ENCODE results near the gene MGAT1.
"Not testable (repeated sequence)": the region's sequence is repeated elsewhere in the genome, so short reads cannot be mapped to it uniquely, and the experiment has no call there.

MGAT1 gene

DNA sequence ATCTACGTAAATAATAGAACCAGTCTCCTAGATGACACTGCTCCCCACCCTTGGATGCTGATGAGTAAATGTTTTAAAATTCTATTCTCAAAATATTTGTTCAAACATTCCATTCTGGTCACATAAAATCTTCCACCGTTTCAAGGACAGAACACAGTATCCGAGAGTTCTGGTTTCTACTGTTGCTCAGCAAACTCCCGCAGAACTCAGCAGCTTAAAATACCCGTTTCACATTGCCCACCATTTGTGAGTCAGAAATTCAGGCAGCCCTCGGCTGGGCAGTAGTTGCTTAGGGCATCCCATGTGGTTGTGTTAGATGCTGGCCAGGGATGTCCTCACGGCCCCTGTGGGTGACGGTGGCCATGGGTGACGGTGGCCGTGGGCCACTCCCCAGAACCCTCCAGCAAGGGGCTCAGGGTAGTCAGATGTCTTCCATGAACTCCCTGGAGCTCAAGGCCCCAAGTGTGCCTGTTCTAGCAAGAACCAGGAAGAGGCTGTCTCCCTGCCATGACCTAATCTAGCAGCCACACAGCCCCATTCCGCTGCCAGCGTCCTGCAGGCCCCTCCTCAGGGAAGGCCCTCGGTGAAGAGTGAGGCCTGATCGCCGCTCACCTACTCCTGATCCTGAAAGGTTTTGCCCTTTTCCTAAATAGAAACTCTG is 17.4 kb downstream of the MGAT1 start:
- DNase-seq (ENCODE audit: low read depth) = no peak

DNA sequence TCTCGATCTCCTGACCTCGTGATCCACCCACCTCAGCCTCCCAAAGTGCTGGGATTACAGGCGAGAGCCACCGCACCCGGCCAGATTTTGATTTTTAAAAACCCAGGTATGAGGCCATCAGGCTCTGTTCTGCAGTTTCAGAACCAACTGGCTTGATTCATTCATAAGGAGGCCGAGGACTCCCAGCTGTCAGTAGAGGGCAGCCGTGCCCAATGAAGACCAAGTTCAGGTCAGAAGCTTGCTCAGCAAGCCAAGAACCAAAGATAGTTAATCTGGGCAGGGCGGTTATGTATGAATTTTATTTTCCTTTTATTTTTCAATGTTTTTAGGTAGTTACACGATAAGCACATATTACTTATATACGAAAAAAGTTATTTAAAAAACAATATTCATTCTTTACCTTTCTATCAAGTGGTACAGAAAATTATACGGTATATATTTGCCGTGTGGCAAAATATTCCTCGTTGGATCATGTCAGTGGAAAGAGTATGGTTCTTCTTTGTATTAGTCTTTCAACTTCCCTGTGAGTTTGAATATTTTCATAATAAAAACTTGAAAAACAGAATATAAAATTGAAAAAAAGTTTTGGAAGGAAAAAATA is 18.0 kb downstream of the MGAT1 start:
- DNase-seq (ENCODE audit: low read depth) = peak; percentile 52

DNA sequence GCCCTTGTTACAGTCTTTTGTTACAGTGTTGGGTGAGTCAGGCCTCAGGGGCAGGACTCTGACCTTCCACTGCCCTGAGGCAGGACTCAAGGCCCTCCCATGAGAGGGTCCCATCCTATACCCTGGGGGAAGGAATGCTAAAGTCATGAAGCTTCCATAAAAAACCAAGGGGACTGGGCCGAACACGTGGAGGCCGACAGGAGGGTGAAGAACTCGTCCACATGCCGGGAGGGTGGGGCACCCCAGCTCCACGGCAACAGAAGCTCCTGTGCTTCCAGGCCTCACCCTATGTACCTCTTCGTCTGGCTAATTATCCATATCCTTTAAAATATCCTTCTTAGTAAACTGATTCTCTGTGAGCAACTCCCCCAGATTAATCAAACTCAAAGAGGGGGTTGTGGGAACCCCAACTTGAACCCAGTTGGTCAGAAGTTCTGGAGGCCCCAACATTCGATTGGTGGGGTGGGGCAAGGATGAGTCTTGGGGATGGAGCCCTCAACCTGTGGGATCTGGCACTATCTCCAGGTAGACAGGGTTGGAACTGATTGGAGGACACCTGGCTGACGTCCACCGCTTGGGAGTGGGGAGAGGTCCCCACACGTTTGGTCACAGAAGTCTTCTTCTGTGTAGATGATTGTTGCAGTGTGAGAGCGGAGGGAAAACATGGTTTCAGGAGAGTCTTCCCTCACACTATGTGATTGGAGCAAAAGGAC is 19.1 kb downstream of the MGAT1 start:
- DNase-seq (ENCODE audit: low read depth) = no peak

DNA sequence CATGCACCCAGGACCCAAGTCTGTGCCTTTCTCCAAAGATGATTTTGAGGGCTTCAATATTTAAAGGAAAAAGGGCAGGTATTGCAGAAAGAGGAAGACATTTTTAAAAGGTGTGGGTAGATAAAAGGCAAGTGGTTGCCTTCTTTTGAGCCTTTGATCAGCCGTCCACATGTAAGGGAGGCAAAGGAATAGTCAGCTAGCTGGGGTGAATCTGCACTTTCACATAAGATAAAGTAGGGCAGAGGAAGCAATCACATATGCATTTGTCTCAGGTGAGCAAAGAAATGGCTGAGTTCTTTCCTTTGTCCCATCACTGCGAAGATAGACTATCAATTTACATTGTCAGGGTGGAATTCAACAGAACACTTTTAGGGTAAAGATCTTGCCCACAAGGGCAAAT is 19.9 kb downstream of the MGAT1 start:
- no peak for DNase-seq (ENCODE audit: low read depth)

DNA sequence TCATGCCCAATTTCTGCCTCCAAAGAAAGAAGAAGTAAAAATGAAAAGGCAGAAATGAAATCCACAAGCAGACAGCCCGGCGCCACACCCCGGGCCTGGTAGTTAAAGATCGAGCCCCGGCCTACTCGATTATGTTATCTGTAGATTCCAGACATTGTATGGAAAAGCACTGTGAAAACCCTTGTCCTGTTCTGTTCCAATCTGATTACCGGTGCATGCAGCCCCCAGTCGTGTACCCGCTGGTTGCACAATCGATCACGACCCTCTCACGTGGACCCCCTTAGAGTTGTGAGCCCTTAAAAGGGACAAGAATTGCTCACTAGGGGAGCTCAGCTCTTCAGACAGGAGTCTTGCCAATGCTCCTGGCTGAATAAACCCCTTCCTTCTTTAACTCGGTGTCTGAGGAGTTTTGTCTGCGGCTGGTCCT is 20.7 kb downstream of the MGAT1 start:
- not testable (repeated sequence) for DNase-seq (ENCODE audit: low read depth)

DNA sequence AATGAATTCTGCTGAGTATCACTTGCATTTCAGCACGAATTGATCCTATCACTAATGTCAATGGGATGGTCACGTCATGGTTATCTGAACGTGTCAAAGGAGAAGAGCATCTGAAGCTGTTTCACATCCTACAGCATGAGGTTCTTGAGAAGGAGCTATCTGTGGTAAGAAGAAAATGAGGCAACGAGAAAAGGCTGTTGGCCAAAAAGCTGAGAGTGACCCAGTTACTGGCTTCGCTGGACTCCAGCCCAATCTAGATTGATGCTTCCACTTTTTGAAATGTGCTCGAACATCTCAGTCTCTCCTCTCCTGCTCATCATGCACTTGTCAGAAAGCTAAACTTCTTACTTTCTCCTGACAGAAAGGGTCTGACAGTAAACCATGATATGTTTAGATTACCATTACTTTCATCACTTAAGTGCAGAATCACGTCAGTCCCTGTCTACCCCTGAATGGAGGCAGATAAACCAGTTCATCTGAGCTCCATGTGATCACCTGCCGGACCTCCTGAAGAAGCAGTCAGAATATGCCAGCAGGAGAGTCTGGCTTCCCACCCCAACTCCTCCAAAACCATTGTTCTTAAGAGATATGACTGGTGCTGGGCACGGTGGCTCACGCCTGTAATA is 22.5 kb downstream of the MGAT1 start:
- no peak for DNase-seq (ENCODE audit: low read depth)

DNA sequence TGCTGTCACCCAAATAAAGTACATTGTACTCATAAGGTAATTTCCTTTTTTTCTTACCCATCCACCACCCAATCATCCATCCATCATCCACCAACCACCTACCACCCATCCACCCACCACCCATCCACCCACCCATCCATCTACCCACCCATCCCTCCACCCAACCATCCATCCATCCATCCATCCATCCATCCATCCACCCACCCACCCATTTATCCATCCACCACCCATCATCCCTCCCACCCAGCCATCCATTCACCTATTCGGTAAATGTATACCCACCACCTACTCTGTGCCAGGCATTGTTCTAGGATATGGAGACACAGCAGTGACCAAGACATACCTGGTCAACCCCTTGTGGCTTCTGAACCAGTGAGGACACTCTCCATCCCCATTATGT is 25.1 kb downstream of the MGAT1 start:
- no peak for DNase-seq (ENCODE audit: low read depth)

DNA sequence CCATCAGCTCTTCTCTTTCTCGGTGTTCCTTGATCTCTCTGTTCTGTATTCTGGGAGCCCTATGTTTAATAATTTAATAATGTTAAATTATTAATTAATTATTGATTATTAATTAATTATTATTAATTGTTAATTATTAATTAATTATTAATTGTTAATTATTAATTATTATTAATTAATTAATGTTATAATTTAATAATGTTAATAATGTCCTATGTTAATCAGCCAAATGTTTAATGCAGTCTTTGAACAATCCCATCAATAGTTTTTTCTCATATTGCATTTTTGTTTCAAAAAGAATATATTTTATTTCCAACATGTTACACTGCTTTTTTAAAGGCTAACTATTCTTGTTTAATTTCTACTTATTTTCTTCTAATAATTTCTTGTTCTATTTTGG is 26.2 kb downstream of the MGAT1 start:
- DNase-seq (ENCODE audit: low read depth) = no peak

DNA sequence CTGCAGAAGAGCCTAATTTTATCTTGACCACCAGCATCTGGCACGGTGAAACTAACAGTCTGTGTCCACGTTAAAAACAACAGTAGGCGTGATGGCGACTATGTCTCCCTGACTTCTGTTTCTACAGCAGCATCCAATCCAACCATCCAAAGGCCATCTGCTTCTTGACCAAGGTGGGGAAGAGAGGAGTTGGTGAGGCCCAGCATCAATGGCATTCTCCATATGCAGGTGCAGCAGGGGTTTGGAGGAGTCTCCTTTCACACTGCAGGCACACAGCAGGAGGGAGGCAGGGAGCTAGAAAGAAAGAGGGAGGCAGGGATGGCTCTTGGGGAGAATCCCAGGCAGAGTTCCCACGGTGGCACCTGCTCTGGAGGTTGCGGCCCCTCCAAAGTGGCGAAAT is 27.0 kb downstream of the MGAT1 start:
- DNase-seq (ENCODE audit: low read depth) = no peak

DNA sequence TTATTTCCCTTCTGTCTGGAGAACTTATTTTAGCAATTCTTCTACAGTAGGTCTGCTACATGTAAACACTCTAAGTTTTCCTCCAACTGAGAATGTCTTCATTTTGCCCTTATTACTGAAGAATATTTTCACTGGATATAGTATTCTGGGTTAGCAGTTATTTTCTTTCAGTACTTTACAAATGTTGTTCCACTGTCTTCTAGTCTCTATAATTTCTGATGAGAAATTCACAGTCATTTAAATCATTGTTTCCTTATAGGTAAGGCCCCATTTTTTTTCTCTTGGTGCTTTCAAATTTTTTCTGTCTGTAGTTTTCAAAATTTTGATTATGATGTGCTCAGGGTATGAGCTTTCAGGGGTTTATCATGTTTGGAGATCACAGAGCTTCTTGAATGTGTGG is 30.8 kb downstream of the MGAT1 start:
- no peak for DNase-seq (ENCODE audit: low read depth)

DNA sequence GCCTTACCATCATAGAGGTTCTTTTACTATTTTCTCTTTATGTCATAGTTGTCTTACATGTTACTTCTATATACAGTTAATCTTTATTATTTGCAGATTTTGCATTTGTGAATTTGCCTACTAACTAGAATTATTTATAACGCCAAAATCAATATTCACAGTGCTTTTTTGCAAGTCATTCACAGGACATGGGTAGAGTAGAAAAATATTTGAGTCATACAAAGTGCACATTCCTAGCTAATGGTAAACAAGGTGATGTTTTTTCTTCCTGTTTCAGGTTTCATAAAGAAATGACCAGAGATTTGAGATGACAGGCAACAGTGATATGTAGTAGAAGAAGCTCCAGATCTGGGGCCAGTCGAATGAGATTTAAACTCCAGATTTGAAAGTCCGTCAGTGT is 32.8 kb downstream of the MGAT1 start:
- no peak for DNase-seq (ENCODE audit: low read depth)

DNA sequence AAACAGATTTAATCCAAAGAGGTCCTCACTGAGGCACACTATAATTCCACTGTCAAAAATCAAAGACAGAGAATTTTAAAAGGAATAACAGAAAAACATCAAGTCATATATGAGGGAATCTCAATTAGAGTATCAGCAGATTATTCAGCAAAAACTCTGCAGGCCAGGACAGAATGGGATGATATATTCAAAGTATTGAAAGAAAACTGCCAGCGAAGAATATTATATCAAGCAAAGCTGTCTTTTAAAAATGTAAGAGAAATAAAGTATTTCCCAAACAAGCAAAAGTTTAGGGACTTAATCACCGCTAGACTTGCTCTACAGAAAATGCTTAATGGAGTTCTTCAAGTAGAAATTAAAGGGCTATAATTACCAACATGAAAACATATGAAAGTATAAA is 47.0 kb downstream of the MGAT1 start:
- DNase-seq (ENCODE audit: low read depth) = no peak

DNA sequence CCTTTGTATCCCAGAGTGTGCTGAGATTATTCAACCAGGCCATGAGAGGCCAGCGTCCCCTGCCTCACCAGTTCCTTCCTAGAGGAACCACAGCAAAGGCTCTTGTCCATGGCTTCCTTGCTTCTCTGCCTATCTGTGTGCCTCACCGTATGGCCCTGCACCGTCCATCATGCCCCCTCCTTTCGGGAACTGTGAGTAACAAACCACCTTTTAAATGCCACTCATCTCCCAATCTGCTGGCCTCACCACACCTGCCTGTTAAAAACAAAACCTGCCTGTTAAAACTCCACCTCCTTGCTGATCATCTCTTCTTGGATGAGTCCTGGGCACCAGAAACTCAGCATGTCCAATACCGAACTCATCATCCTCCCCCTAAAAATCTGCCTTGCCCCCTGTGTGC is 58.4 kb downstream of the MGAT1 start:
- no peak for DNase-seq (ENCODE audit: low read depth)

DNA sequence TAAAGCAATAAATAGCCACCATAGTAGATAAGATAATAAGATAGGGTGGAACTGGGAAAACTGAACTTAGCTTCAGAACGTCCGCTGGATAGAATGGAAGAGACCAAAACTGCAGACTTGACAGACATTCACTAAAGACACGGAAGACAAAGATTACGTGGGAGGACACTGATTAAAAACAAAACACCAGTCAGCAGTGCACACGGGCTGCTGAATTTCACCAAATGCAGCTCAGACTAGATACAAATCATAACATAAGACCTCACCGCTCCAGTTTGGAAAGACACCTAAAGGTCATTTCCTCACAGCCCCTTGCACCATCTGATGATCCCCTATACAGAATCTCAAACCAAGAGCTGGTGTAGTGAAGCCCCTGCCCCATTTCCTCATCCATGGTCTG is 59.9 kb downstream of the MGAT1 start:
- DNase-seq (ENCODE audit: low read depth) = no peak

DNA sequence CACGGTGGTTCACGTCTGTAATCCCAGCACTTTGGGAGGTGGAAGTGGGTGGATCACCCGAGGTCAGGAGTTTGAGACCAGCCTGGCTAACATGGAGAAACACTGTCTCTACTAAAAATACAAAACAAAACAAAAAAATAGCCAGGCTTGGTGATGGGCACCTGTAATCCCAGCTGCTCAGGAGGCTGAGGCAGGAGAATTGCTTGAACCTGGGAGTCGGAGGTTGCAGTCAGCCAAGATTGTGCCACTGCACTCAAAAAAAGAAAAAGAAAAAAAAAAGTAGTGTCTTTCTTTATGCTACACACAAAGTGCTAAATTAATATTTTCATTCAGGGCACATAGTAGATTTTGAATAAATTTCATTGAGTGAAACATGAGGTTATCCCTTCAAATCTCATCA is 61.7 kb downstream of the MGAT1 start:
- not testable (repeated sequence) for DNase-seq (ENCODE audit: low read depth)

DNA sequence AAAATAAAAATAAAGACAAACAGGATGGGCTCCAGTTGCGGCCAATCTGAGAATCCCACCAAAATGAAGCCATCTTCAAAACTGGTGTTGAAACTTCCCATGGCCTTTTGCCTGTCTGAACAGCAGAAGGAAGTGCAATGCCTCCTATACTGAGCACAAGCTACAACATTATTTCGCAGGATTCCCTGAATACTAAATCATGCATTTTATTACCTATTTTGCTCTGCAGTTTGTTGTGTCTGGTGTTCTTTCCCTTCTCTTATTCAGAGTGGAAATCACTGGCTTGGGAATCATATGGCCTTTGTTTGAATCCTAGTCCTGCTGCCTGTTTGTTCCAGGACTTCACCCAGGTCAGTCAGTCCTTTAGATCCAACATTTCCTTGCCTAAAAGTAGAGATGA is 62.6 kb downstream of the MGAT1 start, which contains the start of gene OR2Y1:
Gene OR2Y1, minus strand, starts transcription at position 101 of the 400 bp plus-strand sequence. Its CDS starts 0 bp downstream, at position 101.
- DNase-seq (ENCODE audit: low read depth) = no peak

DNA sequence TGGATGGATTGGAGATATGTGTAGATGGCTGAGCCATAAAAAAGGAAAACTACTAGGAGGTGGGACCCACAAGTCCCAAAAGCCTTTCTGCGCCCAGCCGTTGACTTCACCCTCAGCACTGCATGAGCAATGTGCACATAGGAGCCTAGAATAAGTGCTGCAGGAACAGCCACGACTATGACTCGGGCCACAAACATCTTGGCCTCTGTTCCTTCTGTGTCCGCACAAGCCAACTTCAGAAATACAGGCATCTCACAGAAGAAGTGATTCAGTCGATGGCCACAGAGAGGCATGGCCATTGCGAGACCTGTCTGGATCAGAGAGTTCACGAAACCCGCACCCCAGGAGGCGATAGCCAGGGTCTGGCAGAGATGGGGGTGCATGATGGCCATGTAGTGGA is 63.3 kb downstream of the MGAT1 start:
- no peak for DNase-seq (ENCODE audit: low read depth)

DNA sequence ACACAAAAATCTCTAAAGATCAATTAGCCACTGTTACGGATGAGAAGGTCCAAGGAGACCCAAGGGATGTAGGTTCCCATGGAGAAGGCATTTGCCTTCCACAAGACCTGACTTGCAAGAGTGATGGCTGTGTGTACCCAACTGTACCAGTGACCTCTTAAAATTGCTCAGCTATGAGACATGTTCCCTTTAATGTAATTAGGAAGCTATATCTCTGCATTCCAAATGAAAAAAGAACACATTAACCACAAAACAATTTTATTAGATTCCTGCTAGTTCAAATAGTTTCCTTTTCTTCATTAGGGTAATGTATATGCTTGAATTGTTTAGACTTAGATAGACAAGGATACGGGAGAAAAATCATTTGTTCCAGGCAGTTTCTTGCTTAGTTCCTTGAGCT is 66.1 kb downstream of the MGAT1 start:
- no peak for DNase-seq (ENCODE audit: low read depth)
